Measurements from ENCODE around the gene SHISAL2A.

Gene SHISAL2A

DNA sequence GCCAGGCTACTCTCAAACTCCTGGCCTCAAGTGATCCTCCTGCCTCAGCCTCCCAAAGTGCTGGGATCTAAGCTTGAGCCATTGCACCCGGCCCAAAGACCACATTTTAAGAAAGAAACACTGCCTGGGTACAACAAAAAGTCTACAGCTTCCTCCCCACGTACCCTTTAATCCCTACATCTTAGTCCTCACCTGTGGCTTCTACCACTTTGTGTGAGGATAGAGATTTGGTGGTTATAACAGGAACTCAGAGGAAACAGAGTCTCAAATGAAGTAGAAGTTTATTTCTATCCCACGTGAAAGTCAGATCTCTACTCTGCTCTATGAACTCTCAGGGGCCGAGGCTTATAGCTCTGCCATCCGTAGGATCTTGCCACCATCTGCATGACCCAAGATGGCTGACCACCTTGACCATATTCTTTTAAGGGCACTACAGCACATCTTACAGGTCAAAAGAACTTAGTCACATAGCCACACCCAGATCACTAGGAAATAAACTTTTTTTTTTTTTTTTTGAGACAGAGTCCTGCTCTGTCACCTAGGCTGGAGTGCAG lies 17.4 kb upstream of the SHISAL2A start:
- Histone ChIP-seq H3K4me3 (no peak overlapping the region), H3K27ac (no peak overlapping the region)
- TF ChIP-seq CTCF (IDR thresholded peaks at IDR 0.05), result no peak
- no peak for DNase-seq (ENCODE audit: low spot score)

GRCh38 chr1:52621950-52622349 lies 11.0 kb upstream of the SHISAL2A start:
- Histone ChIP-seq H3K27ac (no peak overlapping the region), H3K4me3 (no peak overlapping the region)
- DNase-seq (ENCODE audit: low spot score), result no peak
- no peak for TF ChIP-seq CTCF (IDR thresholded peaks at IDR 0.05)

GRCh38 chr1:52623812-52624211 lies 9.2 kb upstream of the SHISAL2A start:
- TF ChIP-seq CTCF (IDR thresholded peaks at IDR 0.05), result no peak
- no peak overlapping the region for H3K4me3 ChIP-seq
- H3K27ac ChIP-seq, result no peak overlapping the region
- DNase-seq (ENCODE audit: low spot score), result no peak

DNA sequence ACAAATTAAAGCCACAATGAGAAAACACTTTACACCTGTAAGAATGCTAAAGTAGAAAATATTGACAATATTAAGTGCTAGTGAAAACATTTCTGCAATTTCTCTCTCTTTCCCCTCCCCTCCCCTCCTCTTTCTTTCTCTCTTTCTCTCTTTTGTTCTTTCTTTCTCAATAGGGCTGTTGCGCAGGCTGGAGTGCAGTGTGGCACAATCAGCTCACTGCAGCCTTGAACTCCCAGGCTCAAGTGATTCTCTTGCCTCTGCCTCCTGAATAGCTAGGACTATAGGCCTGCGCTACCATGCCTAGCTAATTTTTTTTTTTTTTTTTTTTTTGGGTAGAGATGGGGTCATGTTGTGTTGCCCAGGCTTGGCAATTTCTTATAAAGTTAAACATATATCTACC lies 5.9 kb upstream of the SHISAL2A start:
- DNase-seq (ENCODE audit: low spot score), result no peak
- Histone ChIP-seq H3K4me3 (no peak overlapping the region), H3K27ac (no peak overlapping the region)
- no peak for TF ChIP-seq CTCF (IDR thresholded peaks at IDR 0.05)

- no peak for DNase-seq (ENCODE audit: low spot score)
- Histone ChIP-seq H3K4me3 (no peak overlapping the region), H3K27ac (no peak overlapping the region)
- no peak for TF ChIP-seq CTCF (IDR thresholded peaks at IDR 0.05)
Measured at GRCh38 chr1:52628614-52629324, 4.2 kb upstream of the SHISAL2A start.

DNA sequence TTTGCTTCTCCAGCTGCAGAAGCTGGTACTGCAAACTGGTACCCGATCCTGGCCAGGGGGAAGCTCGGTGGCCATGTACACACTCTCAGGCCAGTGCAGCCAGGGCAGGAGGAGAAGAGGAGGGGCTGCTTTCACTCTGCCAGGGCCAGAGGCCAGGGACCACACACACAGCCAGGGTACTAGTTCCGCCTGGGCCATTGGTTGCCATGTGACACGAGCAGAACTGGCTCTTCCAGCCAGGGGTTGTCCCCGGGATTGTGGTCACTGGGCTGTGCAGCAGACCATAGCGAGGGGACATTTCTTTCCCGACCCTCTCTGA lies 3.7 kb upstream of the SHISAL2A start:
- TF ChIP-seq CTCF (IDR thresholded peaks at IDR 0.05), result no peak
- no peak overlapping the region for H3K4me3 ChIP-seq
- H3K27ac ChIP-seq, result no peak overlapping the region
- no peak for DNase-seq (ENCODE audit: low spot score)

- no peak for TF ChIP-seq CTCF (IDR thresholded peaks at IDR 0.05)
- DNase-seq (ENCODE audit: low spot score), result no peak
- H3K4me3 ChIP-seq, result no peak overlapping the region
- H3K27ac ChIP-seq, result no peak overlapping the region
Measured at GRCh38 chr1:52629667-52630066, 3.3 kb upstream of the SHISAL2A start.
